Liver (tissue), 3 donors: ENCODE data around the gene HIVEP3.

Source experiments
- ATF3 ChIP-seq: IDR thresholded peaks from 2 replicates; pipeline ENCODE4 v1.6.1; 2016; ENCODE audit warnings: antibody characterized with exemption
- CTCF ChIP-seq: fragments of 150-350 bp; IDR thresholded peaks from 2 replicates; pipeline ENCODE4 v1.5.1; 2017; ENCODE audit warnings: improper control_type of control experiment, low read depth, low read length; ENCODE audit not compliant: missing input control
- EGR1 ChIP-seq, 2 donors: IDR thresholded peaks; 2 replicates each; pipeline ENCODE4 v1.6.1; 2016 to 2018; ENCODE audit warnings: antibody characterized with exemption in 2 of 2, low read depth in 2 of 2
- FOXA1 ChIP-seq: IDR thresholded peaks from 2 replicates; pipeline ENCODE4 v1.6.1; 2016; ENCODE audit warnings: antibody characterized with exemption
- GABPA ChIP-seq, 2 donors: IDR thresholded peaks in 1 of 2; conservative IDR thresholded peaks in 1 of 2; 2 replicates each; pipeline ENCODE4 v1.6.1; 2016; ENCODE audit warnings: antibody characterized with exemption in 2 of 2, mild to moderate bottlenecking in 1 of 2, moderate library complexity in 1 of 2
- HNF4A ChIP-seq, 2 donors: conservative IDR thresholded peaks; 2 replicates each; pipeline ENCODE4 v1.6.1; 2016; ENCODE audit warnings: antibody characterized with exemption in 2 of 2, mild to moderate bottlenecking in 2 of 2
- JUND ChIP-seq, 2 donors: IDR thresholded peaks; 2 replicates each; pipeline ENCODE4 v1.6.1; 2016; ENCODE audit warnings: antibody characterized with exemption in 2 of 2
- RAD21 ChIP-seq, 2 donors: IDR thresholded peaks; 2 replicates each; pipeline ENCODE4 v1.6.1; 2016; ENCODE audit warnings: antibody characterized with exemption in 2 of 2, mild to moderate bottlenecking in 2 of 2
- REST ChIP-seq: IDR thresholded peaks from 2 replicates; pipeline ENCODE4 v1.6.1; 2016; ENCODE audit warnings: antibody characterized with exemption, mild to moderate bottlenecking
- YY1 ChIP-seq: IDR thresholded peaks from 2 replicates; pipeline ENCODE4 v1.6.1; 2016; ENCODE audit warnings: antibody characterized with exemption, mild to moderate bottlenecking
- TF ChIP-seq, protein P1 (sequence below): IDR thresholded peaks from 2 replicates; pipeline ENCODE4 v1.6.1; 2016; ENCODE audit warnings: antibody characterized with exemption
- TF ChIP-seq, protein P2 (sequence below): IDR thresholded peaks from 2 replicates; pipeline ENCODE4 v1.6.1; 2016; ENCODE audit warnings: antibody characterized with exemption
- donor health status: healthy.
- donor health status: healthy.

- TF ChIP-seq CTCF: no peak
- TF ChIP-seq FOXA1: no peak
- no peak for TF ChIP-seq YY1
- TF ChIP-seq ATF3: no peak
- TF ChIP-seq REST: no peak
- no peak for TF ChIP-seq GABPA (IDR thresholded peaks at IDR 0.05 in 1 of 2, conservative IDR thresholded peaks at IDR 0.05 in 1 of 2)
- no peak for TF ChIP-seq RAD21 (IDR thresholded peaks at IDR 0.05)
- TF ChIP-seq, protein P1, sequence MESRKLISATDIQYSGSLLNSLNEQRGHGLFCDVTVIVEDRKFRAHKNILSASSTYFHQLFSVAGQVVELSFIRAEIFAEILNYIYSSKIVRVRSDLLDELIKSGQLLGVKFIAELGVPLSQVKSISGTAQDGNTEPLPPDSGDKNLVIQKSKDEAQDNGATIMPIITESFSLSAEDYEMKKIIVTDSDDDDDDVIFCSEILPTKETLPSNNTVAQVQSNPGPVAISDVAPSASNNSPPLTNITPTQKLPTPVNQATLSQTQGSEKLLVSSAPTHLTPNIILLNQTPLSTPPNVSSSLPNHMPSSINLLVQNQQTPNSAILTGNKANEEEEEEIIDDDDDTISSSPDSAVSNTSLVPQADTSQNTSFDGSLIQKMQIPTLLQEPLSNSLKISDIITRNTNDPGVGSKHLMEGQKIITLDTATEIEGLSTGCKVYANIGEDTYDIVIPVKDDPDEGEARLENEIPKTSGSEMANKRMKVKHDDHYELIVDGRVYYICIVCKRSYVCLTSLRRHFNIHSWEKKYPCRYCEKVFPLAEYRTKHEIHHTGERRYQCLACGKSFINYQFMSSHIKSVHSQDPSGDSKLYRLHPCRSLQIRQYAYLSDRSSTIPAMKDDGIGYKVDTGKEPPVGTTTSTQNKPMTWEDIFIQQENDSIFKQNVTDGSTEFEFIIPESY: no peak
- no peak for TF ChIP-seq HNF4A (conservative IDR thresholded peaks at IDR 0.05)
- no peak for TF ChIP-seq EGR1 (IDR thresholded peaks at IDR 0.05; ENCODE audit: low read depth in 2 of 2)
- no peak for TF ChIP-seq JUND (IDR thresholded peaks at IDR 0.05)
- TF ChIP-seq, protein P2, sequence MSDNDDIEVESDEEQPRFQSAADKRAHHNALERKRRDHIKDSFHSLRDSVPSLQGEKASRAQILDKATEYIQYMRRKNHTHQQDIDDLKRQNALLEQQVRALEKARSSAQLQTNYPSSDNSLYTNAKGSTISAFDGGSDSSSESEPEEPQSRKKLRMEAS: no peak
Observed at GRCh38 chr1:41535716-41536115, 383.0 kb downstream of the HIVEP3 start.
